A673 (cell line): ENCODE measurements around the gene RHOBTB3.
"Not testable (repeated sequence)": the region's sequence is repeated elsewhere in the genome, so short reads cannot be mapped to it uniquely, and the experiment has no call there.

Experiments used
- EZH2 ChIP-seq: fragments of 200-600 bp; sonication (generic); IDR thresholded peaks from 2 replicates; pipeline ENCODE4 v1.6.1; 2017; ENCODE audit warnings: borderline replicate concordance, low read depth, mild to moderate bottlenecking, mixed read lengths, antibody characterized with exemption, low read length; ENCODE audit not compliant: poor library complexity, severe bottlenecking
- TF ChIP-seq, protein P1 (sequence below): fragments of 300-800, 200-600 bp; sonication (generic); conservative IDR thresholded peaks from 2 replicates; pipeline ENCODE4 v1.5.1; 2017; ENCODE audit warnings: low read depth, mild to moderate bottlenecking, antibody characterized with exemption, low read length, moderate library complexity, mixed read lengths

DNA sequence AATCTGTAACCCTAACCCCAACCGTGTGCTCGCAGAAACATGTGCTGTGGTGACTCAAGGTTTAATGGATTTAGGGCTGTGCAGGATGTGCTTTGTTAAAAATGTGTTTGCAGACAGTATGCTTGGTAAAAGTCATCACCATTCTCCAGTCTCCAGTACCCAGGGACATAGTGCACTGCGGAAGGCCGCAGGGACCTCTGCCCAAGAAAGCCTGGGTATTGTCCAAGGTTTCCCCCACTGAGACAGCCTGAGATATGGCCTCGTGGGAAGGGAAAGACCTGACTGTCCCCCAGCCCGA, 79.9 kb downstream of the RHOBTB3 start:
- TF ChIP-seq, protein P1, sequence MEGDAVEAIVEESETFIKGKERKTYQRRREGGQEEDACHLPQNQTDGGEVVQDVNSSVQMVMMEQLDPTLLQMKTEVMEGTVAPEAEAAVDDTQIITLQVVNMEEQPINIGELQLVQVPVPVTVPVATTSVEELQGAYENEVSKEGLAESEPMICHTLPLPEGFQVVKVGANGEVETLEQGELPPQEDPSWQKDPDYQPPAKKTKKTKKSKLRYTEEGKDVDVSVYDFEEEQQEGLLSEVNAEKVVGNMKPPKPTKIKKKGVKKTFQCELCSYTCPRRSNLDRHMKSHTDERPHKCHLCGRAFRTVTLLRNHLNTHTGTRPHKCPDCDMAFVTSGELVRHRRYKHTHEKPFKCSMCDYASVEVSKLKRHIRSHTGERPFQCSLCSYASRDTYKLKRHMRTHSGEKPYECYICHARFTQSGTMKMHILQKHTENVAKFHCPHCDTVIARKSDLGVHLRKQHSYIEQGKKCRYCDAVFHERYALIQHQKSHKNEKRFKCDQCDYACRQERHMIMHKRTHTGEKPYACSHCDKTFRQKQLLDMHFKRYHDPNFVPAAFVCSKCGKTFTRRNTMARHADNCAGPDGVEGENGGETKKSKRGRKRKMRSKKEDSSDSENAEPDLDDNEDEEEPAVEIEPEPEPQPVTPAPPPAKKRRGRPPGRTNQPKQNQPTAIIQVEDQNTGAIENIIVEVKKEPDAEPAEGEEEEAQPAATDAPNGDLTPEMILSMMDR, result not testable (repeated sequence)
- not testable (repeated sequence) for TF ChIP-seq EZH2
